DLD1 (cell line): ENCODE results near the gene ACAD11.

Experiments
- in situ Hi-C: cut with HindIII; loops from 2 replicates; pipeline ENCODE4 v1.10.0; 2017; ENCODE audit warnings: low sequenced_read_pairs

The ACAD11 gene

GRCh38 chr3:132555306-132556035, 104.1 kb downstream of the ACAD11 start:
- in situ Hi-C loops, result no loop called here

- in situ Hi-C loops, result no loop called here
Observed at GRCh38 chr3:132554437-132554836, 105.2 kb downstream of the ACAD11 start.

GRCh38 chr3:132553826-132554225, 105.8 kb downstream of the ACAD11 start:
- in situ Hi-C loops, result no loop called here

GRCh38 chr3:132550579-132551305, 108.9 kb downstream of the ACAD11 start:
- in situ Hi-C loops, result no loop called here

GRCh38 chr3:132549890-132550578, 109.6 kb downstream of the ACAD11 start:
- in situ Hi-C loops, result no loop called here

GRCh38 chr3:132549169-132549568, 110.4 kb downstream of the ACAD11 start:
- in situ Hi-C loops, result no loop called here

- in situ Hi-C loops, result no loop called here
Observed at GRCh38 chr3:132545471-132545870, 114.1 kb downstream of the ACAD11 start.

GRCh38 chr3:132544130-132544529, 115.5 kb downstream of the ACAD11 start:
- in situ Hi-C loops, result no loop called here

GRCh38 chr3:132543011-132543739, 116.4 kb downstream of the ACAD11 start:
- in situ Hi-C loops, result no loop called here

- in situ Hi-C loops, result no loop called here
Observed at GRCh38 chr3:132542577-132542976, 117.0 kb downstream of the ACAD11 start.

GRCh38 chr3:132539681-132540080, 119.9 kb downstream of the ACAD11 start:
- in situ Hi-C loops, result no loop called here

GRCh38 chr3:132538072-132538471, 121.5 kb downstream of the ACAD11 start:
- in situ Hi-C loops, result no loop called here

GRCh38 chr3:132537297-132537696, 122.3 kb downstream of the ACAD11 start:
- in situ Hi-C loops, result no loop called here

GRCh38 chr3:132536442-132537153, 123.0 kb downstream of the ACAD11 start:
- in situ Hi-C loops, result no loop called here

- in situ Hi-C loops, result no loop called here
Observed at GRCh38 chr3:132535575-132536441, 123.8 kb downstream of the ACAD11 start.

- in situ Hi-C loops, result no loop called here
Observed at GRCh38 chr3:132530624-132531023, 129.0 kb downstream of the ACAD11 start.

- in situ Hi-C loops, result no loop called here
Observed at GRCh38 chr3:132522353-132522752, 137.3 kb downstream of the ACAD11 start.

GRCh38 chr3:132521901-132522300, 137.7 kb downstream of the ACAD11 start:
- in situ Hi-C loops, result no loop called here

- in situ Hi-C loops, result no loop called here
Observed at GRCh38 chr3:132519914-132520313, 139.7 kb downstream of the ACAD11 start.

- in situ Hi-C loops, result no loop called here
Observed at GRCh38 chr3:132517311-132517710, 142.3 kb downstream of the ACAD11 start.
